Measurements from ENCODE around the gene TMEM130.

The TMEM130 gene

DNA sequence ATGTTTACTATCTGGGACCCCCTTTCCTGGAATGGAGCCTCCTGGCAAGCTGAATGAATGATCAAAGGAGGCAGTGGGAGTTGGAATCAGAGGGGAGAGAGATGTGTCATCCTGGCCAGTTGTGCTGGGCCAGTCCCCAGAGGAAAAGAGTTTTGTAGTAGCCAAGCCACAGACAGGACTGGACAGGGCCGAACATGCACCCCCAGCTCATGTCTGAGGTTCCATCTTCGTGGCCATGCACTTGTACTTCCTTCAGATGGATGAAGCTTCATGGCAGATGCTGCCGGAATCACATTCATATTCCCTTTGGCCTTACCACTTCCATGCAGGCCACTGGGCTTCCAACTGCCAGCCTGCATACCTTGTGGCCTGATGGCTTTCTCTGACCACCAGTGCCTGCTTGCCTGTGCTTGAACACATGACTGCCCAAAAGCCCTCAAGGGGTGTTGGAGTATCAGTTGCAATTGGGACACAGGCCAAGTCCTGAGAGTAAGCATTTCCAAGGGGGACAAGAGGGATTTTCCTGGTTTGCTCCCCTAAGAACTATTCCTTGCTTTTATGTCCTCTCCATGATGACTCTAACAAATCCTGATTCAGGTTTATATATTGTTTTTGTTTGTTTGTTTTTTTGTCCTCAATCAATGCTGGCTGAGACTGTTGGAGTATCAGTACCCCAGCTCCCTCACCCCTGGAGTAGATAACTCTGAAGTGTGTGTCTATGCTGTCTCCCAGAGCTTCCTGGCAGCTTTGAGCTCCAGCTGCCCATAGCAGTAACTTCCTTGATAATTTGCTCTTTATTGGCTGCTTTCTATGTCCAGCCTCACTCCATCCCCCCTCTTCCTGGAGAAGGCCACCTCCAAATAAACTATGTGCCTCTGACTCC is 63.6 kb downstream of the TMEM130 start:
- no peak for DNase-seq

DNA sequence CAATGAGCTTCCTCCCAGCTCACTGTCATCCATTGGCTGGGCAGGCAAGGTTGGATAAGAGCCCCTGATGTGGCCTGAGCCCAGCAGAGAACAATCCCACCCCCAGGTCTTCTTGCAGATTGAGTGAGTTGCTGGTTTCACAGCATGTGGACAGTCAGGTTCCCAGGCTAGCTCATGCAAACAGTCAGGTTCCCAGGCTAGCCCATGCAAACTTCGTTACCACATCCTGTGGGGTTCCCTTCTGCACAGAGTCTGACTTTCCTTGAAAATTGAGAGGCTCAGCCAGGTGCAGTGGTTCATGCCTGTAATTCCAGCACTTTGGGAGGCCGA is 67.1 kb downstream of the TMEM130 start:
- DNase-seq, result no peak

DNA sequence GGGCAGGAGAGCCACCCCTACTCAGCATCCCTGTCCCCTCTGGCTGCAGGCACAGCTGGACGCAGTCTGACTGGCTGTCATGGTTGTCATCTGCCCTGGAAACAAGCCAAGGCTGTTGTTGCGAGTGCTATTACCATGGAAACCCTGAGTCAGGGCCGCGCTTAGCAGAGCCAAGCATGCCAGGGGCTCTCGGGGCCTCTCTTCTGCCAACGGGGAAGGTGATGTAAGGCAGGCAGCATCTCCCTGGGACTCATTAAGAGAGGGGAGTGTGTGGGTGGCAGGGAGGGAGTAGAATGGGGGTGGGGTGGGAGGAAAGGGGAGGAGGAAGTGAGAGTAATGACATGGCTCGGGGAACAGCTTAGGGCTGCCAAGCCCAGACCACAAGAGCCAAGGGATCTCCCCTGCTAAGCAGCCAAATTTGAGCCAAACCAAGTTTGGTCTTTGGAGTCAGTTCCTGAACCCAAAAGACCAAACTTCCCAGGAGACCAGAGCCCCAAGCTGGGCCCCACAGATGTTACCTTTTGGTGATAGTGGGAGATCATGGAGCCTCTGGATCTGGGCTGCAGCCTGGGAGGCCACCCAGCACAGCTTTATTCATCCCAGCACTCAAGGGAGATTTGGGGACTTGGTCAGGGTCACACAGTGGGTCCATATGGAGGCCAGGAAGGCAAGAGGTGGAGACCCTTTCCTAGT is 67.6 kb downstream of the TMEM130 start:
- DNase-seq, result peak; percentile 66

DNA sequence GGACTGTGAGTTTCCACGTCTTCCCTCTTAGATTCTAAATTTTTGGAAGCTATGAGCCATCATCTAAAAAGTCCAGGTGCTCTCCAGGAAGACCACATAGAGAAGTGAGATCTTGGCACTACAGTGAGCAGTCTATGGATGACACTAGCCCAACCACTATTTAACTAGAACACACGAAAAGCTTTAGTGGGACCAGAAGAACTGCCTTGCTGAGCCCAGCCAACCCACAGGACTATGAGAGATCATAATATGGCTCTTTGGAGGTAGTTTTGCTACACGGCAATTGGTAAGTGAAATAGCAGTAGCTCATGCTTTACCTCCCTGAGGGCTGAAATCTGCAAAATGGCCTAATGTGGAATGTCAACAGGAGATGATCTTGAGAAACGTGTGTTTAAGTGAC is 68.8 kb downstream of the TMEM130 start:
- DNase-seq, result no peak

DNA sequence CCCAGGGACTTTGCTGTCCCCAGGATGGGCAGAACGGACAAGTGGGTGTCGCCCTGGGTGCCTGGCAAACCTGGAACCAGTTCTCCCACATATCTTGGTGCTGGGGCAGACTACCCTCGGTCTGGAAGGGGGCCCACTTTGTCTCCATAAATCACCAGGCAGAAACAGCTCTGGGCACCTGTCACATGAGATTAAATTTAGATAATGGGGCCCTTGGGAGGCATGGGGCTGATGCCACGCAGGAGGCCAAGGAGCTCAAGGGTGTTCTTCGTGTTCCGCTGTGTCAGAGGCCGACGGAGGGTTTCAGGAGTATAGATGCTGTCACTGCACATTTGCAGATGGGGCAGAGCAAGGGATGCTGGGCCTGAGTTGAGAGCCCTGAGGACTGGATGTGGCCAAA is 72.7 kb downstream of the TMEM130 start:
- DNase-seq, result no peak

Data from activated CD4-positive, alpha-beta T cell treated with anti-CD3 and anti-CD28 coated beads for 48 hours (primary cell).